Stimulated activated naive CD8-positive, alpha-beta T cell treated with anti-CD3 and anti-CD28 coated beads, Interleukin-15, amount 100 ng/mL, for 72 hours (primary cell): ENCODE results near the gene LDLRAD4.

Source experiments
- ATAC-seq: fragments of 150-1000 bp; cut with Tn5 transposase; 2 replicates; pipeline ENCODE4 v1.10.0; 2021; ENCODE audit warnings: mild to moderate bottlenecking, moderate library complexity
- DNase-seq, 2 donors: peaks; one replicate each; pipeline ENCODE4 v3.0.0; 2021 to 2022
- H3K27ac Mint-ChIP-seq, 2 donors: one replicate each; pipeline ENCODE4 v1.8.0; 2022; ENCODE audit warnings: mild to moderate bottlenecking in 2 of 2, mixed read lengths in 2 of 2, moderate library complexity in 2 of 2
- H3K27me3 Mint-ChIP-seq: one replicate; pipeline ENCODE4 v1.8.0; 2022; ENCODE audit warnings: mixed read lengths
- H3K4me1 Mint-ChIP-seq: one replicate; pipeline ENCODE4 v1.8.0; 2022; ENCODE audit warnings: mild to moderate bottlenecking, mixed read lengths
- H3K4me3 Mint-ChIP-seq, 2 donors: one replicate each; pipeline ENCODE4 v1.8.0; 2022; ENCODE audit warnings: mild to moderate bottlenecking in 2 of 2, mixed read lengths in 2 of 2, moderate library complexity in 1 of 2
- H3K9me3 Mint-ChIP-seq, 2 donors: one replicate each; pipeline ENCODE4 v1.8.0; 2022; ENCODE audit warnings: mixed read lengths in 2 of 2

The LDLRAD4 gene

GRCh38 chr18:13696961-13697360 lies 478.4 kb downstream of the LDLRAD4 start:
- no peaks in the 10 kb centered on the region for H3K27me3 Mint-ChIP-seq
- ATAC-seq (no peak), DNase-seq (no peak)
- no peak overlapping the region for H3K4me3 Mint-ChIP-seq
- H3K9me3 Mint-ChIP-seq, result peaks cover 25 to 31% of the 10 kb centered on the region in 2 donors
- H3K4me1 Mint-ChIP-seq, result peaks cover 12% of the 10 kb centered on the region
- H3K27ac Mint-ChIP-seq, result no peak overlapping the region

GRCh38 chr18:13700153-13700552 lies 481.6 kb downstream of the LDLRAD4 start:
- Mint-ChIP-seq H3K4me1 (peaks cover 5% of the 10 kb centered on the region), H3K9me3 (peaks cover 17 to 23% of the 10 kb centered on the region in 2 donors), H3K27me3 (no peaks in the 10 kb centered on the region), H3K27ac (no peak overlapping the region), H3K4me3 (no peak overlapping the region)
- ATAC-seq (no peak), DNase-seq (no peak)
